Measurements from ENCODE around the gene ELFN2. TPM values are rescaled to one million over a fixed set of nuclear protein-coding genes. Genes with fewer than 3 reads are reported as not detected.

The ELFN2 gene
- total RNA-seq, 2 experiments from 2014 or later = 0.28 to 0.38 TPM

- peaks cover 36% of the 10 kb centered on the region for H3K4me1 Mint-ChIP-seq
- peaks cover 28% of the 10 kb centered on the region for H3K27me3 Mint-ChIP-seq
- peaks cover 11% of the 10 kb centered on the region for H3K36me3 Mint-ChIP-seq (ENCODE audit: low read depth)
- ChIA-PET CTCF (interaction anchor here (1.1 to 1.6 kb wide), 7 partner anchors 19 to 171 kb away, joined by 3 to 6 read pairs (median 3); partner anchors contain the start of gene MFNG), POLR2A (interaction anchor here (1.9 kb wide), 1 partner anchor 10 kb away, joined by 4 read pairs; no protein-coding TSS in a partner anchor)
- peak overlapping the region; percentile 74 for H3K27ac Mint-ChIP-seq
- DNase-seq = peak; percentile 54
- peaks cover 20% of the 10 kb centered on the region for H3K9me3 Mint-ChIP-seq
- H3K4me3 Mint-ChIP-seq = no peak overlapping the region
These were observed 4.8 kb upstream of the ELFN2 start for GRCh38 chr22:37431801-37432707.

DNA sequence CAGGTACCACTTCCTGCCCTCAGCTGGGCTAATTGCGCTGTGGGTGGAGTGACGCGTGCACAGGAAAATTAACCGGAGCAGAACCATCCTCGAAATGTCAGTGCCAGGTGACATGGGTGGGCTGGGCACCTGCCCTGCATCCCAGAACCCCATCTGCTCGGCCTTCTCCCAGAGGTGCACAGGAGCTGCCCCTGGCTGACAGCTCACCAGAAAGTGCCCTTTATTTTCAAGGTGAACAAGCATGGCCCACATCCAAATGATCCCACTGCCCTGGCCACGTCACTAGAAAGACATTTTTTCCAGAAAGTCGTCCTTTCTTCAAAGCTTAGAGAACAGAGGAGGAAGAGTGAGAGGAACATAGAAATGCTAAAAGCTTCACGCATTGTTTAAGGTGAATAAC, 4.1 kb upstream of the ELFN2 start:
- H3K27ac Mint-ChIP-seq = no peak overlapping the region
- H3K9me3 Mint-ChIP-seq = peaks cover 20% of the 10 kb centered on the region
- H3K4me3 Mint-ChIP-seq = no peak overlapping the region
- no peak for DNase-seq
- ChIA-PET POLR2A (interaction anchor here (1.9 kb wide), 1 partner anchor 11 kb away, joined by 4 read pairs; no protein-coding TSS in a partner anchor), CTCF (interaction anchor here (1.1 to 1.6 kb wide), 6 partner anchors 19 to 163 kb away, joined by 3 to 6 read pairs (median 4); partner anchors contain the start of gene MFNG)
- peaks cover 35% of the 10 kb centered on the region for H3K27me3 Mint-ChIP-seq
- peaks cover 38% of the 10 kb centered on the region for H3K4me1 Mint-ChIP-seq
- peaks cover 11% of the 10 kb centered on the region for H3K36me3 Mint-ChIP-seq (ENCODE audit: low read depth)

- Mint-ChIP-seq H3K9me3 (peaks cover 18% of the 10 kb centered on the region), H3K36me3 (ENCODE audit: low read depth) (peaks cover 11% of the 10 kb centered on the region), H3K27me3 (peaks cover 39% of the 10 kb centered on the region), H3K4me1 (peaks cover 38% of the 10 kb centered on the region), H3K27ac (no peak overlapping the region), H3K4me3 (no peak overlapping the region)
- ChIA-PET CTCF (interaction anchor here (1.1 to 1.8 kb wide), 8 partner anchors 26 to 170 kb away, joined by 3 to 6 read pairs (median 4); partner anchors contain the start of gene MFNG), POLR2A (interaction anchor here (1.9 kb wide), 1 partner anchor 11 kb away, joined by 4 read pairs; no protein-coding TSS in a partner anchor)
- no peak for DNase-seq
These were observed 3.7 kb upstream of the ELFN2 start for GRCh38 chr22:37430941-37431340.

- Mint-ChIP-seq H3K4me1 (peaks cover 36% of the 10 kb centered on the region), H3K27ac (no peak overlapping the region), H3K36me3 (ENCODE audit: low read depth) (peaks cover 7% of the 10 kb centered on the region), H3K9me3 (peaks cover 12% of the 10 kb centered on the region), H3K4me3 (no peak overlapping the region), H3K27me3 (peaks cover 60% of the 10 kb centered on the region)
- POLR2A ChIA-PET = interaction anchor here (0.7 to 1.8 kb wide), 2 partner anchors 112 to 162 kb away, joined by 3 to 7 read pairs; no protein-coding TSS in a partner anchor
- DNase-seq = peak; percentile 57
- CTCF ChIA-PET = interaction anchor here (0.8 to 2.0 kb wide), 19 partner anchors 8 to 168 kb away, joined by 3 to 12 read pairs (median 3); partner anchors contain the start of gene CYTH4
These were observed 1.6 kb upstream of the ELFN2 start for GRCh38 chr22:37428649-37429586.

GRCh38 chr22:37427711-37428635, 694 bp upstream of the ELFN2 start:
- CTCF ChIA-PET = interaction anchor here (0.8 to 2.0 kb wide), 13 partner anchors 10 to 160 kb away, joined by 3 to 12 read pairs (median 3); partner anchors contain the start of gene CYTH4
- H3K4me1 Mint-ChIP-seq = peaks cover 31% of the 10 kb centered on the region
- no peak overlapping the region for H3K4me3 Mint-ChIP-seq
- POLR2A ChIA-PET = interaction anchor here (0.7 to 1.8 kb wide), 2 partner anchors 111 to 161 kb away, joined by 3 to 7 read pairs; no protein-coding TSS in a partner anchor
- no peak for DNase-seq
- peaks cover 62% of the 10 kb centered on the region for H3K27me3 Mint-ChIP-seq
- H3K9me3 Mint-ChIP-seq = peaks cover 9% of the 10 kb centered on the region
- H3K36me3 Mint-ChIP-seq (ENCODE audit: low read depth) = peaks cover 7% of the 10 kb centered on the region
- no peak overlapping the region for H3K27ac Mint-ChIP-seq

DNA sequence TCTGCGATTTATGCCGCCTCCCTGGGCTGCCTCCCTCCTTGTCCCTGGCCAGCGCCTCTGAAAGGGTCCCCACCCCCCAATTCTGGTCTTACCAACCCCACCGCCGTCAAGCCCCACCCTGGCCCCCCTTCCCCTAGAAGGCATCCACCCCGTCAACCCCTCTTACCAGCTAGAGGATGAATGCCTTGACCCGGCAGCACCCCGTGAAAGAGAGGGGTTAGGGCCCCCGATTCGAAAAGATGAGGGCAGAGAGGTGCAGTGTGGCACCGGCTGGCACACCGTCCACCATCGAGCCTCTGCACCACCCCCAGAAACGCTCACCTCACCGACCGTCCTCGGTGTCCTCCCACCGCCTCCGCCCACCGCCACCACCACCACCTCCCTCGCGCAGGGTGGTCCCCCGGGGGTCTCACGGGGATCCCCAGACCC, 559 bp downstream of the ELFN2 start:
- H3K27ac Mint-ChIP-seq = no peak overlapping the region
- no peak for DNase-seq
- peaks cover 66% of the 10 kb centered on the region for H3K27me3 Mint-ChIP-seq
- H3K4me3 Mint-ChIP-seq = no peak overlapping the region
- no peaks in the 10 kb centered on the region for H3K36me3 Mint-ChIP-seq (ENCODE audit: low read depth)
- ChIA-PET CTCF (no interaction called here), POLR2A (interaction anchor here (0.9 kb wide), 1 partner anchor 112 kb away, joined by 3 read pairs; no protein-coding TSS in a partner anchor)
- peaks cover 18% of the 10 kb centered on the region for H3K4me1 Mint-ChIP-seq
- H3K9me3 Mint-ChIP-seq = no peaks in the 10 kb centered on the region

GRCh38 chr22:37425800-37426705, 1.2 kb downstream of the ELFN2 start:
- ChIA-PET POLR2A (interaction anchor here (0.9 kb wide), 1 partner anchor 111 kb away, joined by 3 read pairs; no protein-coding TSS in a partner anchor), CTCF (no interaction called here)

DNA sequence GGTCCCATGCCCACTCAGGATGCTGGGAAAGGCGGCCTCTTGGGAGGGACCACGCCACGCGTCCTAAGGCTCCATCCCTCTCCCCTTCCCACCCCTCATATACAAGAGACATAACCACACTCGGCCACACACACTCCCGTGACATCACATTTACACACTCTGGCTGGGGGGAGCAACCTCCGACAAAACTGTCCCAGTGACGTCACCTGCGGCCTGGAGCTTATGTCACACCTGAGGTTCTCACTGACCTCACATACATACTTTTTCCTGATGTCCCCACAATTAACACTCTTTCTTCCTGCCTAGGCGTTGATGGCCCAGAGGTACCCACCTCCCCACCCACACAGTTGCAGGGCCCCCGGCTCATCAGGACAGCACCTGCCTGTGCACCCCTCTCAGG, 1.9 kb downstream of the ELFN2 start:
- DNase-seq = no peak
- Mint-ChIP-seq H3K4me3 (no peak overlapping the region), H3K4me1 (peaks cover 9% of the 10 kb centered on the region), H3K36me3 (ENCODE audit: low read depth) (no peaks in the 10 kb centered on the region), H3K27ac (no peak overlapping the region), H3K27me3 (peaks cover 75% of the 10 kb centered on the region), H3K9me3 (no peaks in the 10 kb centered on the region)
- POLR2A ChIA-PET = no interaction called here
- CTCF ChIA-PET = no interaction called here

More at GRCh38 chr22:37425800-37426705, 1.2 kb downstream of the ELFN2 start:
- Mint-ChIP-seq H3K4me3 (no peak overlapping the region), H3K27ac (no peak overlapping the region), H3K9me3 (no peaks in the 10 kb centered on the region), H3K27me3 (peaks cover 73% of the 10 kb centered on the region), H3K36me3 (ENCODE audit: low read depth) (no peaks in the 10 kb centered on the region), H3K4me1 (peaks cover 11% of the 10 kb centered on the region)
- no peak for DNase-seq

GRCh38 chr22:37423283-37423682, 4.0 kb downstream of the ELFN2 start:
- Mint-ChIP-seq H3K27ac (no peak overlapping the region), H3K36me3 (ENCODE audit: low read depth) (no peaks in the 10 kb centered on the region), H3K4me1 (peaks cover 21% of the 10 kb centered on the region), H3K4me3 (no peak overlapping the region), H3K27me3 (peaks cover 75% of the 10 kb centered on the region), H3K9me3 (no peaks in the 10 kb centered on the region)
- ChIA-PET CTCF (interaction anchor here (1.2 kb wide), 1 partner anchor 9 kb away, joined by 3 read pairs; no protein-coding TSS in a partner anchor), POLR2A (no interaction called here)
- DNase-seq = no peak

DNA sequence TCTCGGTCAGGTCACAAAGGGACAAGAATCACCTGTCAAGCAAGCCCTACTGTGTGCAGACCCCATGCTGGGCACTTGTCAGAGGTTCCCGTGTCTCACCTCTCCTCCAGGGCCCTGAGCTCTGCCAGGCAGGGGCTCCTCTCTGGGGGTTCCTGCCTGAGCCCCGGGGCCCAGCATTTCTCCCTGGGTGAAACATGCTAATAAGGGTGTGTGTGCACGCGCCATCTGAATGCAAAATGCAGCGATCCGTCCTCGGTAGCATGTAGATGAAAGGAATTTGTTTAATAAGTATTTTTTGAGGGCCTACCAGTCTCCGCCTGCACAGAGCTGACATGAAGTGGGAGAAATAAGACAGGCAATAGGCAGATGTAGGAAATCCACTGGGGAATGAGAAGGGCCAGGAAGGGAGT, 5.8 kb downstream of the ELFN2 start:
- H3K9me3 Mint-ChIP-seq = no peaks in the 10 kb centered on the region
- DNase-seq = no peak
- peaks cover 25% of the 10 kb centered on the region for H3K4me1 Mint-ChIP-seq
- H3K4me3 Mint-ChIP-seq = no peak overlapping the region
- H3K36me3 Mint-ChIP-seq (ENCODE audit: low read depth) = no peaks in the 10 kb centered on the region
- POLR2A ChIA-PET = no interaction called here
- H3K27ac Mint-ChIP-seq = no peak overlapping the region
- peaks cover 76% of the 10 kb centered on the region for H3K27me3 Mint-ChIP-seq
- CTCF ChIA-PET = no interaction called here
